ENCODE results near the gene ANGPT4.

GRCh38 chr20:916825-917224 is 691 bp upstream of the ANGPT4 start:
- no peak for TF ChIP-seq CTCF (IDR thresholded peaks at IDR 0.05)
- no peak for TF ChIP-seq GATA2 (CRISPR knock-in tag; IDR thresholded peaks at IDR 0.05)
- no peak for TF ChIP-seq YY1 (IDR thresholded peaks at IDR 0.05; ENCODE audit: low read depth)
- TF ChIP-seq PBX3 (IDR thresholded peaks at IDR 0.05) = no peak
- no peak for TF ChIP-seq EP300 (IDR thresholded peaks at IDR 0.05; ENCODE audit: borderline replicate concordance in 1 of 2, low read depth in 1 of 2, low read length in 1 of 2)
- TF ChIP-seq RAD21 (IDR thresholded peaks at IDR 0.05; ENCODE audit: low read length) = no peak
- no peak for TF ChIP-seq RXRA (IDR thresholded peaks at IDR 0.05; ENCODE audit: borderline replicate concordance, low read depth)
- TF ChIP-seq NFIC (IDR thresholded peaks at IDR 0.05; ENCODE audit: borderline replicate concordance) = no peak
- TF ChIP-seq EZH2phosphoT487 (IDR thresholded peaks at IDR 0.05; ENCODE audit: borderline replicate concordance, low read depth) = no peak
- no peak for TF ChIP-seq FOXM1 (IDR thresholded peaks at IDR 0.05; ENCODE audit: low read depth)
- no peak for TF ChIP-seq SIN3A (IDR thresholded peaks at IDR 0.05; ENCODE audit: borderline replicate concordance, low read depth, low read length)
- no peak for TF ChIP-seq SMC3 (IDR thresholded peaks at IDR 0.05; ENCODE audit: low read depth, low read length)
